Fibroblast of the aortic adventitia (primary cell): ENCODE results near the gene MKNK2. TPM values are rescaled to one million over a fixed set of nuclear protein-coding genes. Genes with fewer than 3 reads are reported as not detected.

Source experiments
- DNase-seq: peaks from one replicate; pipeline ENCODE4 v3.0.0-alpha.2; 2010; ENCODE audit warnings: low read depth
- H3K4me3 ChIP-seq: 2 replicates; pipeline ENCODE4 v1.5.1; 2011; ENCODE audit warnings: low read depth, mild to moderate bottlenecking, control low read depth, low read length, moderate library complexity
- CTCF ChIP-seq: IDR thresholded peaks from 2 replicates; pipeline ENCODE4 v1.5.1; 2011; ENCODE audit warnings: mild to moderate bottlenecking, low read length, control low read depth, inconsistent platforms; ENCODE audit not compliant: insufficient read depth
- total RNA-seq: library from RNA; depleted of rRNA; stranded (reverse); fragments of >200 nt; gene quantifications from 2 replicates; pipeline ENCODE4 v1.2.3, GENCODE V29; 2012; ENCODE audit warnings: low replicate concordance

The MKNK2 gene
- total RNA-seq, 1 donor, result 84.3 TPM

GRCh38 chr19:2079076-2079864 lies 28.2 kb upstream of the MKNK2 start:
- TF ChIP-seq CTCF, result no peak
- DNase-seq, result no peak
- H3K4me3 ChIP-seq, result no peak overlapping the region

GRCh38 chr19:2077833-2078619 lies 27.0 kb upstream of the MKNK2 start:
- DNase-seq, result no peak
- no peak overlapping the region for H3K4me3 ChIP-seq
- TF ChIP-seq CTCF, result no peak

- DNase-seq, result no peak
- no peak for TF ChIP-seq CTCF
- no peak overlapping the region for H3K4me3 ChIP-seq
Measured at GRCh38 chr19:2077398-2077797, 26.4 kb upstream of the MKNK2 start.

GRCh38 chr19:2076526-2076944 lies 25.5 kb upstream of the MKNK2 start:
- no peak for TF ChIP-seq CTCF
- DNase-seq, result no peak
- no peak overlapping the region for H3K4me3 ChIP-seq

GRCh38 chr19:2072757-2073551 lies 21.9 kb upstream of the MKNK2 start:
- no peak for DNase-seq
- H3K4me3 ChIP-seq, result no peak overlapping the region
- TF ChIP-seq CTCF, result no peak

GRCh38 chr19:2070986-2071673 lies 20.1 kb upstream of the MKNK2 start:
- no peak overlapping the region for H3K4me3 ChIP-seq
- no peak for TF ChIP-seq CTCF
- no peak for DNase-seq
